OCI-LY1 (cell line): Measurements from ENCODE around the gene ZFP92.

ENCODE experiments used
- H2AFZ ChIP-seq: fragments of 200-600 bp; sonication (generic), shearing (Covaris generic); 2 replicates; pipeline ENCODE4 v1.6.0; 2014; ENCODE audit warnings: antibody characterized with exemption, mild to moderate bottlenecking, low read length
- H3F3A ChIP-seq: fragments of 200-600 bp; sonication (generic), shearing (Covaris generic); 2 replicates; pipeline ENCODE4 v1.6.0; 2014; ENCODE audit warnings: mild to moderate bottlenecking, antibody characterized with exemption, low read length, moderate library complexity; ENCODE audit not compliant: insufficient read depth
- H3K27ac ChIP-seq: fragments of 200-600 bp; sonication (generic); 2 replicates; pipeline ENCODE4 v1.5.1; 2014; ENCODE audit warnings: low read length, mixed run types, mild to moderate bottlenecking, low read depth; ENCODE audit not compliant: poor library complexity, severe bottlenecking
- H3K27me3 ChIP-seq: fragments of 200-600 bp; sonication (generic); 2 replicates; pipeline ENCODE4 v1.6.0; 2014; ENCODE audit warnings: antibody characterized with exemption, mild to moderate bottlenecking, low read length, moderate library complexity; ENCODE audit not compliant: insufficient read depth
- H3K36me3 ChIP-seq: fragments of 200-600 bp; sonication (generic); 2 replicates; pipeline ENCODE4 v1.6.1; 2014; ENCODE audit warnings: mild to moderate bottlenecking, antibody characterized with exemption, low read length, moderate library complexity, mixed read lengths; ENCODE audit not compliant: insufficient read depth
- H3K4me1 ChIP-seq: fragments of 200-600 bp; sonication (generic); 2 replicates; pipeline ENCODE4 v1.5.1; 2014; ENCODE audit warnings: mild to moderate bottlenecking, low read length, moderate library complexity; ENCODE audit not compliant: insufficient read depth, severe bottlenecking
- H3K4me2 ChIP-seq: fragments of 200-600 bp; sonication (generic), shearing (Covaris generic); 2 replicates; pipeline ENCODE4 v1.6.1; 2014; ENCODE audit warnings: low read length
- H3K4me3 ChIP-seq: fragments of 200-600 bp; sonication (generic); 2 replicates; pipeline ENCODE4 v1.5.1; 2014; ENCODE audit warnings: low read length, low read depth, mild to moderate bottlenecking, mixed read lengths; ENCODE audit not compliant: poor library complexity, severe bottlenecking
- H3K79me2 ChIP-seq: fragments of 200-600 bp; shearing (Covaris generic); 2 replicates; pipeline ENCODE4 v1.6.1; 2016; ENCODE audit warnings: mixed run types, low read length, mixed read lengths; ENCODE audit not compliant: insufficient read depth
- H3K9ac ChIP-seq: fragments of 200-600 bp; sonication (generic), shearing (Covaris generic); 2 replicates; pipeline ENCODE4 v1.6.1; 2014; ENCODE audit warnings: mild to moderate bottlenecking, low read length, mixed read lengths
- H3K9me2 ChIP-seq: fragments of 200-600 bp; sonication (generic), shearing (Covaris generic); 2 replicates; pipeline ENCODE4 v1.6.1; 2014; ENCODE audit warnings: low read depth, mild to moderate bottlenecking, low read length, mixed read lengths
- H3K9me3 ChIP-seq: fragments of 200-600 bp; shearing (Covaris generic); 2 replicates; pipeline ENCODE4 v1.6.1; 2014; ENCODE audit warnings: low read length, mixed read lengths
- H4K20me1 ChIP-seq: fragments of 200-600 bp; sonication (generic), shearing (Covaris generic); 2 replicates; pipeline ENCODE4 v1.6.0; 2016; ENCODE audit warnings: mild to moderate bottlenecking, low read length; ENCODE audit not compliant: insufficient read depth
- EZH2 ChIP-seq: fragments of 200-600 bp; sonication (generic), shearing (Covaris generic); IDR thresholded peaks from 2 replicates; pipeline ENCODE4 v1.8.0; 2017; ENCODE audit warnings: borderline replicate concordance, mixed run types, mild to moderate bottlenecking, antibody characterized with exemption, low read length, moderate library complexity, mixed read lengths
- TF ChIP-seq, protein P1 (sequence below): fragments of 200-600 bp; sonication (generic), shearing (Covaris generic); IDR thresholded peaks from 2 replicates; pipeline ENCODE4 v1.5.1; 2017; ENCODE audit warnings: mild to moderate bottlenecking, antibody characterized with exemption, low read length, moderate library complexity, mixed read lengths

The ZFP92 gene

DNA sequence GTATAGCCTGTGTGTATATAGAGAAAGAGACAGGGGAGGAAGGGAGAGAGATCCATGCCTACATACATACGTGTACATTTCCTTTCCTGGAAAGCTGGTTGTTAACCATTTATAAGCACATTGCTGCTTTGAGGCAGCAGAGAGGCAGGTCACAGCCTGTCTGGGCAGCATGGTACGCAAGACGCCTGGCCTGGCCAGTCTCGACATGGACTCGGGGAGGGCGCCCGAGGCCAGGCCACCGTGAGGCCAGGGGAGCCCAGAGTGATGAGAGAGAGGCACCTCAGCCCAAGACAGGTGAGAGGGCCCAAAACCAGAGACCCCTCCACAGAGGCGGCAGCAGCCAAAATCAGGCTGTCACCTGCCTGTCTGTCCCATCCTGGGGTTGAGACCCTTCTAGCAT lies 30.7 kb downstream of the ZFP92 start:
- no peaks in the 10 kb centered on the region for H4K20me1 ChIP-seq
- no peaks in the 10 kb centered on the region for H3K27me3 ChIP-seq
- no peaks in the 10 kb centered on the region for H3F3A ChIP-seq
- TF ChIP-seq, protein P1, sequence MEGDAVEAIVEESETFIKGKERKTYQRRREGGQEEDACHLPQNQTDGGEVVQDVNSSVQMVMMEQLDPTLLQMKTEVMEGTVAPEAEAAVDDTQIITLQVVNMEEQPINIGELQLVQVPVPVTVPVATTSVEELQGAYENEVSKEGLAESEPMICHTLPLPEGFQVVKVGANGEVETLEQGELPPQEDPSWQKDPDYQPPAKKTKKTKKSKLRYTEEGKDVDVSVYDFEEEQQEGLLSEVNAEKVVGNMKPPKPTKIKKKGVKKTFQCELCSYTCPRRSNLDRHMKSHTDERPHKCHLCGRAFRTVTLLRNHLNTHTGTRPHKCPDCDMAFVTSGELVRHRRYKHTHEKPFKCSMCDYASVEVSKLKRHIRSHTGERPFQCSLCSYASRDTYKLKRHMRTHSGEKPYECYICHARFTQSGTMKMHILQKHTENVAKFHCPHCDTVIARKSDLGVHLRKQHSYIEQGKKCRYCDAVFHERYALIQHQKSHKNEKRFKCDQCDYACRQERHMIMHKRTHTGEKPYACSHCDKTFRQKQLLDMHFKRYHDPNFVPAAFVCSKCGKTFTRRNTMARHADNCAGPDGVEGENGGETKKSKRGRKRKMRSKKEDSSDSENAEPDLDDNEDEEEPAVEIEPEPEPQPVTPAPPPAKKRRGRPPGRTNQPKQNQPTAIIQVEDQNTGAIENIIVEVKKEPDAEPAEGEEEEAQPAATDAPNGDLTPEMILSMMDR, result no peak
- no peak for TF ChIP-seq EZH2
- H3K27ac ChIP-seq, result no peak overlapping the region
- H3K4me3 ChIP-seq, result no peak overlapping the region
- no peaks in the 10 kb centered on the region for H3K4me1 ChIP-seq
- H3K36me3 ChIP-seq, result no peaks in the 10 kb centered on the region
- no peaks in the 10 kb centered on the region for H3K79me2 ChIP-seq
- no peak overlapping the region for H3K9ac ChIP-seq
- no peaks in the 10 kb centered on the region for H3K9me2 ChIP-seq
- no peak overlapping the region for H2AFZ ChIP-seq
- H3K4me2 ChIP-seq, result no peak overlapping the region
- no peaks in the 10 kb centered on the region for H3K9me3 ChIP-seq

DNA sequence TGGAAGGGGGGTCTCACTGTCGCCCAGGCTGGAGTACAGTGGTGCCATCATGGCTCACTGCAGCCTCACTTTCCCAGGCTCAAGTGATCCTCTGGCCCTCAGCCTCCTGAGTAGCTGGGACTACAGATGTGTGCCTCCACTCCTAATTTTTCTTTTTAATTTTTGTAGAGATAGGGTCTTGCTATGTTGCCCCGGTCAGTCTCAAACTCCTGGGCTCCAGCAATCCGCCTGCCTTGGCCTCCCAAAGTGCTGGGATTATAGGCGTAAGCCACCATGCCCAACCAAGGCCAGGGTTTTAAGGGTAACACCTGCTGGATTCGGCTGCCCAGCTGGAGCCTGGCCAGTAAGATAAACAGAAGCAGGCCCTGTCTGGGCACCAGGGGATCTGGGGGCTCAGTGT lies 31.2 kb downstream of the ZFP92 start:
- H3K4me3 ChIP-seq, result no peak overlapping the region
- H4K20me1 ChIP-seq, result no peaks in the 10 kb centered on the region
- H3K9ac ChIP-seq, result no peak overlapping the region
- no peak overlapping the region for H2AFZ ChIP-seq
- H3K9me2 ChIP-seq, result no peaks in the 10 kb centered on the region
- H3K27me3 ChIP-seq, result no peaks in the 10 kb centered on the region
- H3K4me1 ChIP-seq, result no peaks in the 10 kb centered on the region
- no peak overlapping the region for H3K4me2 ChIP-seq
- no peaks in the 10 kb centered on the region for H3F3A ChIP-seq
- TF ChIP-seq, protein P1, result no peak
- no peak for TF ChIP-seq EZH2
- no peak overlapping the region for H3K27ac ChIP-seq
- no peaks in the 10 kb centered on the region for H3K9me3 ChIP-seq
- H3K79me2 ChIP-seq, result no peaks in the 10 kb centered on the region
- no peaks in the 10 kb centered on the region for H3K36me3 ChIP-seq

DNA sequence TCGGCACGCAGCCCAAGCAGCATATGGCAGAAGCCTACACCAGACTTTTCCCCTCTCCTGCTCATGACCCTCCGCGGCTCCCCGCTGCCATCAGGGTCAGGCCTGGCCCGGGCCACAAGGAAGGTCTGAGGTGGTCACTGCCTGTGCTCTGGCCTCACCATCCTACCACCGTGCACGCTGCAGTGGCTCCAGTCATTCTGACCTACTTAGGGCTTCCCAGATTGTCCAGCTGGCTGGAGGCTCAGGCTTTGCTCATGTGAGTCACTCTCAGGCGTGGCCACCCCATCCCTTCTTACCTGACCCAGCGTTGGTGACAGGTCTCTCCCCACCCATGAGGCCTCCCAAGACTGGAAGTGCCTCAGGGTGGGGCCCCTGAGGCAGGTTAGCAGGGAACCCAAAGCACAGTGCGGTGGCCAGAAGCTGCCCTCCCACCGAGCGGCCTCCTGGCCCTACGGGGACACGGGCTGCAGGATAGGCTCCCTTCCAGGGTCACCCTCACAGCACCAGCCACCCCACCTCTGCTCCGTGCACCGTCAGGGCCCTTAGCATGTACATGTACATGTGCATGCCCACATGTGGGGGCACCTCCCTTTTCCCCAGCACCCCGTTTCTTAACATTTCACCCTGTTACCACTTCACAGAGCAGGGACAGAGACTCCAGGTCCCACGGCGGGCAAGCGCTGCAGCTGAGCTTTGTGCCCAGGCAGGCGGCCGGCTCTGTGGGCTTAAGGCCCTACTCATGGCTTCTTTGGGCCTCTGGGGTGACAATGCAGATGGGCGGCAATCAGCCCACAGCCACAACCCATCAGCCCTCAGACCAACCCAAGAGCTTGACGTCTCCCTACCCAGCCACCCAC lies 32.4 kb downstream of the ZFP92 start:
- Histone ChIP-seq H3K9ac (no peak overlapping the region), H3K4me2 (no peak overlapping the region), H3K27ac (no peak overlapping the region), H3K9me2 (no peaks in the 10 kb centered on the region), H2AFZ (no peak overlapping the region), H4K20me1 (no peaks in the 10 kb centered on the region), H3K79me2 (no peaks in the 10 kb centered on the region), H3K27me3 (no peaks in the 10 kb centered on the region), H3F3A (no peaks in the 10 kb centered on the region), H3K4me1 (no peaks in the 10 kb centered on the region), H3K4me3 (no peak overlapping the region), H3K36me3 (no peaks in the 10 kb centered on the region; the same call in 1 of the 2 replicates), H3K9me3 (no peaks in the 10 kb centered on the region)
- TF ChIP-seq, protein P1, result no peak
- no peak for TF ChIP-seq EZH2
